Choroid plexus epithelial cell (primary cell): ENCODE results near the gene STRA8.
A peak's percentile ranks its signal among the peaks of the same experiment; 100 is the strongest.

Source experiments
- DNase-seq: peaks from one replicate; pipeline ENCODE4 v3.0.0-alpha.2; 2010; ENCODE audit warnings: low read depth
- H3K4me3 ChIP-seq: 2 replicates; pipeline ENCODE4 v1.5.1; 2011; ENCODE audit warnings: low read depth, mild to moderate bottlenecking, control low read depth, low read length, moderate library complexity
- CTCF ChIP-seq: conservative IDR thresholded peaks from 2 replicates; pipeline ENCODE4 v1.5.1; 2011; ENCODE audit warnings: low read depth, mild to moderate bottlenecking, control low read depth, inconsistent platforms, low read length, moderate library complexity

The STRA8 gene

GRCh38 chr7:135204341-135204749 lies 29.3 kb upstream of the STRA8 start:
- DNase-seq: peak; percentile 84
- no peak overlapping the region for H3K4me3 ChIP-seq
- no peak for TF ChIP-seq CTCF

- no peak overlapping the region for H3K4me3 ChIP-seq
- no peak for TF ChIP-seq CTCF
- DNase-seq: no peak
Measured at GRCh38 chr7:135204876-135205275, 28.8 kb upstream of the STRA8 start.

- DNase-seq: no peak
- no peak overlapping the region for H3K4me3 ChIP-seq
- TF ChIP-seq CTCF: no peak
Measured at GRCh38 chr7:135205850-135206249, 27.8 kb upstream of the STRA8 start.

- H3K4me3 ChIP-seq: no peak overlapping the region
- no peak for TF ChIP-seq CTCF
- no peak for DNase-seq
Measured at GRCh38 chr7:135206941-135207391, 26.7 kb upstream of the STRA8 start.

GRCh38 chr7:135207406-135208101 lies 26.1 kb upstream of the STRA8 start:
- H3K4me3 ChIP-seq: no peak overlapping the region
- no peak for DNase-seq
- TF ChIP-seq CTCF: no peak

GRCh38 chr7:135208102-135208793 lies 25.4 kb upstream of the STRA8 start:
- H3K4me3 ChIP-seq: no peak overlapping the region
- DNase-seq: no peak
- TF ChIP-seq CTCF: no peak
